Stimulated activated CD4-positive, alpha-beta T cell treated with anti-CD3 and anti-CD28 coated beads, Interleukin-15, amount 100 ng/mL, for 1 hour (primary cell): Measurements from ENCODE around the gene PTPN22.
"Not testable (repeated sequence)": the region's sequence is repeated elsewhere in the genome, so short reads cannot be mapped to it uniquely, and the experiment has no call there.

Source experiments
- DNase-seq, 2 donors: peaks; one replicate each; pipeline ENCODE4 v3.0.0-alpha.2; 2020; ENCODE audit warnings: low read depth in 1 of 2, low spot score in 1 of 2

The PTPN22 gene

DNA sequence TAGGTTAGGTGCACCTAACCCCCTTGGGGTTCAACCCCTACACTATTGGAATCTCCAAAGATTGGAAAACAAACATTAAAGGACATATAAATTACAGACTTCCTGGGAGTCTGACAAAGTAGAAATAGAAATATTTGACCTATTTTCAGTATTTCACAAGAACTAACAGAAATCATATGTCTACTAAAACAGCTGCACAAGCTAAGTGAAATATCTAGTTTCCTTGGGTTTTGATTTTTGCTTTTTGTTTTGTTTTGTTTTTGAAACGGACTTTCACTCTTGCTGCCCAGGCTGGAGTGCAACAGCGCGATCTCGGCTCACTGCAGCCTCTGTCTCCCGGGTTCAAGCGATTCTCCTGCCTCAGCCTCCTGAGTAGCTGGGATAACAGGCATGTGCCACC is 18.8 kb downstream of the PTPN22 start:
- DNase-seq: not testable (repeated sequence)

DNA sequence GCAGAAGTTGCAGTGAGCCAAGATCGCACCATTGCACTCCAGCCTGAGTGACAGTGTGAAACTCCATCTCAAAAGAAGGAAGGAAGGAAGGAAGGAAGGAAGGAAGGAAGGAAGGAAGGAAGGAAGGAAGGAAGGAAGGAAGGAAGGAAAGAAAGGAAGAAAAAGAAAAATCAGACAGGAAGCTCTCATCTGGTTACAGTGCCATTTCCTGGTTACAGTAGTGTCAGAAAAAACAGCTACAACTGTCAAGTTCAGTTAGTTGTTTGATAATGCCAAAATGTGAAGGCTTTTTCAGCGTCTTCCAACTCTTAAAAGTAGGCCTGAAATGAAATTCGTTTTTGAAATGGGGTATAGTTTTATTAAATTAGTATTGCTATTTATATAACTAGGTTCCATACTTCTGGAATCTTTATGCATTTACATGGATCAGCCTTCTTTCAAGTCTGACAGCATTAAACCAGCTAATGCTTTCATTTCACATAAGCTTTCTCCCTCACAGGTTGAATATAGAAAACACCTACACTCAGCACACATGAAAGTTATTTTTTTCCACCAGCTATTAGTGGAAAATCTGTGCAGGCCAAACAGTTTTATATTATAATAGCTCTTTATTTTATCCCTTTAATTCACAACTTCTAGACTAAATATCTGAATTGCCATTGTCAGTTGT is 21.2 kb downstream of the PTPN22 start:
- DNase-seq: no peak

DNA sequence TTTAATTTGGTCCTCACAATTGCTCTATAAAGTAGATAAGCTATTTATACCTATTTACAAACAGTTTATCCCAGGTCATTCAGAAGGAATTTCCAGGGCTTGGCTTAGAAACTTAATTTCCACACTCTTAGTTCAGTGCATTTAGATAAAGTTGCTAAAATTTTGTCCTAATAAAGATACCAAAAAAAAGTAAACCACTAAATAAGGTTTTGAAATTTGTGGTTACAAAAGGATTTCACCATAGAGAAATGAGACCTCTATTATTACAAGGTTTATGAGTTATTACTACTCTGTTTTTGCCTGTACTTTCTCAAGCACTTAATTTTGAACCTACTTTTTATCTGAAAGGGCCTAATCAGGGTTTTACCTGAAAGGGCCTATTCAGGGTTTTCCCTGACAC is 22.4 kb downstream of the PTPN22 start:
- DNase-seq: no peak

DNA sequence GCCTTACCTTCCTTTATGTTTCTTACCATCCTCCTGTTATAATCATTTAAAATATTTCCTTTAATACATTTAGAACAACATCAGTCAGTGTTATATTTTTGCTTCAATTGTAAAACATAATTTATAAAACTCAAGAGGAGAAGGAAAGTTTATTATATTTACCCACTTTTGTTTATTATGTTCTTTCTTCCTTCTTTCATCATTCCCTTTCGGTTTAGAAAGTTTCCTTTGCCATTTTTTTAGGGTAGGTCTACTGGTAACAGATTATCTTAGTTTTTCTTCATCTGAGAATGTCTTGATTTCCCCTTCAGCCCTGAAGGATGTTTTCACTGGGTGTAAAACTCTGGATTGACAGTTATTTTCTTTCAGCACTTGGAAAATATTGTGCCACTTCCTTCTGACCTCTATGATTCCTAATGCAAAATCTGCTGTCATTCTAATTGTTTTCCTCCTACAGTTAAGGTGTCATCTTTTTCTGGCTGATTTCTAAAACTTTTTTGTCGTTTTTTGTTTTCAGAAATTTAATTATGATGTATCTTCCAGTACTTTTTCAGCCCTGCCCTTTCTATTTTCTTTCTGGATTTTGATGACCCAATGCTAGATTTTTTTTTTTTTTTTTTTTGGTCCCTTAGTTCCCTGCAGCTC is 25.0 kb downstream of the PTPN22 start:
- DNase-seq: no peak

DNA sequence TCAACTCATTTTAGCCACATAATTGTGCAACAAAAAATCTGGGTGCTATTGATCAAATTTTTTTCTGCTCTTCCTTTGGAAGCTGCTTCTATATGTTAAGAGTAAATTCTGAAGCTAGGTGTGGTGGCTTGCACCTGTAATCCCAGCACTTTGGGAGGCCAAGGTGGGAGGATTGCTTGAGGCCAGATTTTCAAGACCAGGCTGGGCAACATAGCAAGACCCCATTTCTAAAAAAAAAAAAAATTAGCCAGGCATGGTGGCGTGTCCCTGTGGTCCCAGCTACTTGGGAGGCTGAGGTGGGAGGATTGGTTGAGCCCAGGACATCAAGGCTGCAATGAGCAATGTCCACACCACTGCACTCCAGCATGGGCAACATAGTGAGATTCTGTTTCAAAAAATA is 35.0 kb downstream of the PTPN22 start:
- no peak for DNase-seq

DNA sequence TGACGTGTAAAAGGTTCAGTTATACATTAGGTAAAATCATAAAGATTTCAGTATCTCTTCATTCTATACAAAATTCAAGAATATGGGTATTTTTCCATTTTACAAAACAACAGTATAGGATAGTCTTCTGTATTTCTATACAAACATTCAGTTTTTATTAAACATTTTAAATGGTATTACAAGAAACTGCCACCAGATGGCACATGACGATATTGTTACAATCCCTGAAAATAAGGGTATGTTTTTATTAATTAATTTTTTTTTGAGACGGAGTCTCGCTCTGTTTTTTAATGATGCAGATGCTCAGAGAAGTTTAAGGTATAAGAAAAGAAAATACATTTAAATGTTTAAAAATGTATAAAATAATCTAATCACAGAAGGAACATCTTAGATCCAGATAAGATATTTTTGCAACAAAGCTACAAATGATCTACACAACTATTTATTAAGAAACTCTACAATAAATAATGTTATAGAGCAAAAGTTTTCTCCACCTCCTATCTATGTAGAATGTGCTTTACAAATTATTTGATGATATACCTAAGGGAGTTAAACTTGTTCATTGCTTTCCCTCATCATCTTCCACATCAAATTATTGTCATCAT is 35.7 kb downstream of the PTPN22 start:
- DNase-seq: no peak

DNA sequence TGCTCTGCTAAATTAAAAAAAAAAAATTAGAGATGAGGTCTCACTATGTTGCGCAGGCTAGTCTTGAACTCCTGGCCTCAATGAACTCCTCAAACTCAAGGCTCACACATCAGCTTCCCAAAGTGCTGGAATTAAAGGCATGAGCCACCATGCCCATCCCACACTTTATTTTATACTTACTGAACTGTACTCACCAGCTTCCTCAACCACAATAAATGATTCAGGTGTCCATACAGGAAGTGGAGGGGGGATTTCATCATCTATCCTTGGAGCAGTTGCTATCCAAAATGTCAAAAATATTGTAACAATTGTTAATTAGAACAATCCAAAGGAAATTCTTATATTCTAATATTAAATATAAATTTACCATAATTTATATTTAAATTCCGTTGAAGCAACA is 36.8 kb downstream of the PTPN22 start:
- DNase-seq: no peak

DNA sequence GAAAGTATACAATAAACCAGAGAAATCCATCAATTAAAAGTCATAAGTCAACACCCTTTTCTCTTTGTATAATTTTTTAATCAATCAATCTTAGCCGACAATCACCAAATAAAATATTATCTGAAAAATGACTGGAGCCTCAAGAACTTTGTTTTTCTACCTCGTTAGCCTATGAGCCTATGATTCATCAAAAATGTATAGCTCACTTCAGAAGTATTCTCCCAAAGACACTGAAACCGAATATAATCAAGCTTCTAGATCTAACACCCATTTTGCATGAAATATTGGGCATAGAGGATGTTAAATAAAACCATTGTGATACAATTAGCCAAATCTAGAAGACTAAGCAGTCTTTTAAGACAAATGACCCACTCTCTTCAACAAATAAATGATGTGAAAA is 41.5 kb downstream of the PTPN22 start:
- no peak for DNase-seq

DNA sequence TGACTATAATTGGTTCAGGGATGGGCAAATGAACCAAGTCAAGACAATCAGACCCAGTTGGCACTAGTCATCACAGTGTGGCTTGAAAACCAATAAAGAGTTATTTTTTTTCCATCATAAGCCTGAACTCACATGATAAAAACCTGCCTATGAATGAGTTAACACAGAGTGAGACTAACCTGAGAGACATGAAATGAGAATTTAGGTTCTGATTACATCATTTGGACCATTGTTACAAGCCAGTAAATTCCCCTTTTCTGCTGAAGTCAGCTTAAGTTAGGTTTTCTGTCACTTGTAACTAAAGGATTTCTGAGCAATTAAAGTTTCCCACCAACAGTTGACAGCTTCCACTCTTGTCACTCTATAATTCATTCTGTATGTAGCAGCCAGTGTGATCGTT is 49.6 kb downstream of the PTPN22 start:
- DNase-seq: no peak

DNA sequence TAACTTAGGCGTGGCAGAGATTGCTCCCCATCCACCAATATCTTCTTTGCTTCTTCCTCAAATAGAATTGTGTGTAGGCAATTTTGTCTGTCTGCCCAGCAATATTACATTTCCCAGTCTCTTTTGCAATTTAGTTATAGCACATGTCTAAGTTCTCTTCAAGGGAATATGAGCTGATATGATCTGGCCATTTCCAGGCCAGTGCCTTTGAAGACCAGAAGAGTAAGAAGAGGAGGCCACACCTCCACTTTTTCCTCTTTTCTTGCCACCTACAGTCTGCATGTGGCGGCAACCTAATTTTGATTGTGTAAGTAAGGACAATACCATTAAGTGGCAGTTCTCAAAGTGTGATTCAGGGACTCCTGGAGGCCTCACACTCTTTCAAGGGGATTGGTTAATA is 52.9 kb downstream of the PTPN22 start:
- DNase-seq: no peak

DNA sequence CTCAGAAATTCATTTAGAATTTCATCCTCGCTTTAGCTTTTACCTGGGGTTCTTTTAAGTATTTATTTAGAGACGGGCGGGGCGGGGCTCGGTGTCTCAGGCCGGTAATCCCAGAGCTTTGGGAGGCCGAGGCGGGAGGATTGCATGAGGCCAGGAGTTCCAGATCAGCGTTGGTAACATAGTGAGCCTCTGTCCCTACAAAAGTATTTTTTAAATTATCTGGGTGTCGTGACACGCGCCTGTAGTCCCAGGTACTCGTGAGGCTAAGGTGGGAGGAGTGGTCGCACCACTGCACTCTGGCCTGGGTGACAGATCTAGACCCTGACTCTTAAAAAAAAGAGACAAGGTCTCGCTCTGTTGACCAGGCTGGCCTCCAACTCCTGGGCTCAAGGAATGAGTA is 58.3 kb downstream of the PTPN22 start:
- no peak for DNase-seq

DNA sequence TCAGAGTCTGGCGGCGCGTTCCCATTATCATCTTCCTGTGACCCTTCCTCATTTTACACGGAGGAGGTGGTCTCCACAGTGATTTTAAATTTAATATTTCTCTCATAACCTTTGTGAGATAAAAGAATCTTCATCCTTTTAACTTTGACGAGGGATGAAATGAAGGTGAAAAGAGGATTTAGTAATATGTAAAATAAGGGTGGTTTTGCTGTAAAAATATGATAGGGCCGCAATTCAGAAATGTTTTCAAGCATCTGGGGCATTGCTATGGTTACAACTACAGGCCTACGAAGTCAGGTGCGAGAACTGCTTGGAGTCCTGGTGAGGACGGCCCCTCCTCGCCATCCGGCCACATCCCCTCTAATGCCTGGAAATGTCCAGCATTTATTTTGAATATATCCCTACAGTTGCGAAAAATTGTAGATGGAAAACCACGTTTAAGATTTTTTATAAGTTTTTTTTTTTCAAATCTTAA is 58.8 kb downstream of the PTPN22 start:
- no peak for DNase-seq

DNA sequence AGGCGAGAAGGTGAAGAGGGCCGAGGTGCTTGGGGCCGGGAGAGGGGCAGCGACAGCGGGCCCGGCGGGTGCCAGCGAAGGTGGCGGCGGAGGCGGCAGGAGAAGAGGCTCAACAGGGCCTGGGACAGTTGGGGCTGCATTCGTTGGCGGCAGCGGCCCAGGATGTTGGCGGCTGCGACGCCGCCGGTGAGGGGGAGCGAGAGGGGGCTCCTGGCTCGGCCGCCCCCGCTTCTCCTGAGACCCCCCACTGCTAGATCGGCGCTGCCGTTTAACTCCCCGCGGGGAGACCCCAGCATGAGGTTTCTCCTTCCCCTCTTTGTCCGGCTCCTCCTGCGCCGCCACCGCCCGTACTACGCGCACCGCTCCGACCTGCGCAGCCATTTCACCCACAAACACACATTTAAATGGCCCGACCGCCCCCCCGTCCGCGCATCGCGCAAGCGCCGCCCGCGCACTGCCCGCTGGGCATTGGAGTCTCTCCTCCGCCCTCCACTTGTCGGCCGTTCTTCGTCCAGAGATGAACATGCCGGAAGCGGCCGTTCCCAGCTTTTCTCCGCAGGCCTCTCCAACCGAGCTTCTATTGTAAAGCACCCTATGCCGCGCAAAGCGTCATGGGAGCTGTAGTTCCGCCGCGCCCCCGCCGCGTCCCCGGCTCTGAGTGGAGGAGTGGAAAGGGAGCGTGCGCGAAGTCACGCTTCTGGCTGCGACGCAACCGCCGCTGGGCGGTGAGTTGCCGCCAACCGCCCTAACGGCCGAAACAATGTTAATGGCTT is 59.4 kb downstream of the PTPN22 start, which contains the start of gene RSBN1:
Gene RSBN1 (minus strand): TSS at position 589 of the 773 bp plus-strand sequence. CDS start 64 bp downstream, at position 525.
- peak; percentile 92 to 97 for DNase-seq

DNA sequence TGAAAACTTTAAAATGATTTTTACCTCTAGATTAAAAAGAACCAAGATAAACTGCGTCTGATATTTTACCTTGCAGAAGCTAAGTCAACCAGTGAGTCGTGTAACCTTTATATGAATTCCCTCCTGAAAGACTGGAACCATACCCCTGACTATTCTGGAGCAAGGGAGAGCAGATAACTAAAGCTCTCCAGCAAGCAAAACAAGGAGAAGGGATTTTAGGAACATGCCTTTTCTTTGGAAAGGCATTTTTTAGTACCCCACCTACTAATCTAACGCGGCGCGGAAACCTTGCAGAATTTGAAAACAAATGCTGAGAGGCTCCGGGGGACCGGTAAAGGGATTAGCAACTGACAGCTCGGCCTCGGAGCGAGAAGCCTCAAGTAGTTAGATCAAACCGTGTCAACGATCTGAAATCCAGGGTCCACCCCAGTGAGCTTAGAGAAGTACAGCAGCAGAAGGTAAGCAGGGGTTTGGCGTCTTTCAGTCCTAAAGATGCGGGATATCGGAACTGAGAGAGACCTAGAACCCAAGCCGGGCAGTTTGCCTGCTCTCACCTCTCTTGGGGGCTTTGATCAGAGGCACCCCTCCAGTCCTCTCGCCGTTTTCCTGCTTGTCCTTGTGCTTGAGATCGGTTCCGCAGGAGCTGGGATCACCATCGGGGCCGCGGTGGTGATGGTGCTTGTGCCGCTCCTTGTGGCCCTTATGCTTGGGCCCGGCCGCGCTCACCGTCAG is 60.2 kb downstream of the PTPN22 start:
- peak in 1 of 2 donors; percentile 32 for DNase-seq

DNA sequence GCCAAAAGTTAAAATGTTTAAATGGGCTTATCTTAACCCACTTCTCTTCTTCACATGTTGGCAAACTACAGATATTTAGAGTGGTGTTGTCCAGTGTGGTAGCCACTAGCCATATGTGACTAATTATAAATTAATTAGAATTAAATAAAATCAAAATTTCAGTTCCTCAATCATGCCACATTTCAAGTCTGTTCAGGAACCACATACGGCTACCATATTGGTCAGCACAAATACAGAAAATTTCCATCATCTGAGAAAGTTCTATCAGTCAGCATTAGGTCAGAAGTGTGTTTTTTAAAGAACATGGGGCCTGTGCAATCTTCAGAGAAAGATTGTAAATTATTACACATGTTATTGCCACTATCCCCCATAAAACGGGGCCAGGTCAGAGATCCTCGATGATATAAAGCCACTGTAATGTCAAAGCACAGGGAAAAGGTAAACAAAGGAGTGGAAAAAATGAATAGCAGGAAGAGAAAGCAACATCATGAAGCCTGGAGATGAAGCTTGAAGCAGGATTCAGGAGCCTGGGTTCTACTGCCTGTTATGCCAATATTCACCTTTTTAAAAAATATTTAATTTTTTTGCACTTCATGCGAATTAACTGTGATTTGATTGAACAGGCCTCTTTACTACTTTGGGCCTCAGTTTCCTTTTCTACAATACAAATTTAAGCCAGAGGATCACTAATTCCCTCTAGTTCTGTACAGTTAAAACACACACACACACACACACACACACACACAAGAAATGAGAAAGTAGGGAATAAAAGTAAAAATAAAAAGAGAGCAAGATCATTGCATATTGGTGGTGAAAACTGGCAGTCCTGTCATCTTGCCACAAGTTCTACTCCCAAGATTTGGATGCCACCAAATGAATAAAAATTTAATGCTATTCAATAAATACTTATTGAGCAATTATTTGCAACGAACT is 61.6 kb downstream of the PTPN22 start:
- no peak for DNase-seq

DNA sequence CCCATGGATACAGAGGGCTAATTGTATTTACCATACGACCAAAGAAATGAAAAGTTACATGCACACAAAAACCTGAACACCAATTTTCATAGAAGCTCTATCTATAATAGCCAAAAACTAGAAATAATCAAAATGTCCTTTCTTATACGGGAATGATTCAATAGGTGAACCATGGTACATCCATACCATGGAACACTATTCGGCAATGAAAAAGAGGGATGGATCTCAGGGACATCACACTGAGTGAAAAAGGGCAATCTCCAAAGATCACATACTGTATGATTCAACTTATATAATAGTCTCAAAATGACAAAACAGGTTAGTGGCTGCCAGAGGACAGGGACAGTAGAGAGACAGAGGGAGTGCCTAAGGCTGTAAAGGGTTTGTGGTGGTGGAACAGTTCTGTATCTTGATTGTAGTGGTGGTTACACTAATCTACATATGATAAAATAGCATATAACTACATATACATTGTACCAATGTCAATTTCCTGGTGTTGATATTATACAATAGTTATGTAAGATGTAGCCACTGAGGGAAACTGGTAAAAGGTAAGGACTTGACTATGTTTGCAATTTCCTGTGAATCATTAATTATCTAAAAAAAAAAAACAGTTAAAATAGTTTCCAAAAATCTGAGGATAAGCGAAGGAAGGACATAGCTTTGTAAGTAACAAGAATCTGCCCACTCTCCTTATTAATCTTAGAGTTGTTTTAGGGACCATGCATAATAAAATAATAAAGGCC is 62.9 kb downstream of the PTPN22 start:
- DNase-seq: no peak

DNA sequence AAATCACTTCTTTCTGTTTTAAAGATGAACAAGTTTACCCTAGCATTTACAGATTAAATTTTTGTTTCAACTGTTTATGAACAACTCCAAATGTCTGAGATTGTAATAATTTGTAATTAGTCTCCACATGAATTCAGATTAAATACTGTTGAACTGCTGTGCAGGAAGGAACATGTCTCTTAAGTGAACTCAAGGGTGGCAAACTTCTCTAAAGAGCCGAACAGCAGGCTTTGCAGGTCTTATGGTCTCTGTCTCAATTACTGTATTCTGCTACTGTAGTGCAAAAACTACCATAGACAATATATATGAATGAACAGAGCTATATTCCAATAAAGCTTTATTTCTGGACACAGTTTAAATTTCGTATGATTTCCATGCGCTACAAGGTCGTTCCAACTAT is 65.9 kb downstream of the PTPN22 start:
- no peak for DNase-seq

DNA sequence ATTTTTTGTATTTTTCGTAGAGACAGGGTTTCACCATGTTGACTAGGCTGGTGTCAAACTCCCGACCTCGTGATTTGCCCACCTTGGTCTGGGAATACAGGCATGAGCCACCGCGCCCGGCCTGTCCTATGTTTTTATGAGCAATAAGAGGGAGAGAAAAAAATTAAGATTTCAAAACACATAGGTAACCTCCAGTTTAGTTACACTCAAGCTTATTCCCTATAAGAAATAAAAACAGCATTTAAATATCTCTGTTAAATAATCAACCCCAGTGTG is 66.3 kb downstream of the PTPN22 start:
- DNase-seq: no peak

DNA sequence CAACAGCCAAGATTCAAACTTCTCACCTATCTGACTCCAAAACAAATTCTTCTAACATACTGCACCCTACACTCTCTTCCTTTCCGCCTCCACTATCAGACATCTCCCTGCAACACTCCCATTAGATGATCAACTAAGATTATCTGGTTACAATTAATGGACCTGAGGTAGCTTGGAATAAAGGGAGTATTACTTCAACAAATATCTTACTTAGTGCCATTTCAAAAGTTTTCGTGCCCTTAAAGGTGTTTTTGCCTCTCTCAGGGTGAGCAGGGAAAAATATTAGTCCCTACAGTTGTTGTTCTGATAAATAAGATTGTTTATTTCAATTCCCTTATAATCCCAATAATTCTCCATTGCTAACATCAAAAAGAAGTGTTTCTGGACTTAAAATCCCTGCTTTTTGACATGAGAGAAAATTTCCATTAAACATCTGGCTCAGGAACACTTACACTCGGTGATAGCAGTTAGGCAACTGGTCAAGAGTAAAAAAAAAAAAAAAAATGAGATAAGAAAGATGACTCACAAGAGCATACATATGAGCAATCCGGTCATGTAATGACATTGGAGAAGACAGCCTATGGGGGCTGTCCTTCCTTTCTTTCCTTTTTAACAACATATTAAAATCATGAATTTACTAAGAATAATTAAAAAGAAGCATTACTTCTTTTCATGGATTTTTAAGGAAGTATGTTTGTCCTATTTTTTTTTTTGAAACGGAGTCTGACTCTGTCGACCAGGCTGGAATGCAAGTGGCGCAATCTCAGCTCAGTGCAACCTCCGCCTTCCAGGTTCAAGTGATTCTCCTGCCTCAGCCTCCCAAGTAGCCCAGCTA is 66.9 kb downstream of the PTPN22 start:
- DNase-seq: no peak
